ENCODE measurements around the gene FAM117B. TPM values are rescaled to one million over a fixed set of nuclear protein-coding genes. Genes with fewer than 3 reads are reported as not detected.
"Not testable (repeated sequence)": the region's sequence is repeated elsewhere in the genome, so short reads cannot be mapped to it uniquely, and the experiment has no call there.

The FAM117B gene
- polyA plus RNA-seq, 4 donors = 1.4 to 15.0 (median 3.1) TPM

- Histone ChIP-seq H3K27ac (ENCODE audit: low read depth in 1 of 3, low read length in 2 of 3) (no peak overlapping the region), H3K9me3 (ENCODE audit: control insufficient read depth in 2 of 2, insufficient read depth in 1 of 2, low read depth in 1 of 2, low read length in 1 of 2) (no peaks in the 10 kb centered on the region), H3K4me1 (ENCODE audit: control insufficient read depth in 3 of 3, insufficient read depth in 2 of 3, low read depth in 1 of 3, low read length in 2 of 3) (no peaks in the 10 kb centered on the region), H3K27me3 (ENCODE audit: control insufficient read depth in 3 of 3, insufficient read depth in 3 of 3, low read length in 3 of 3) (no peaks in the 10 kb centered on the region), H3K36me3 (ENCODE audit: control insufficient read depth in 3 of 3, insufficient read depth in 2 of 3, low read depth in 1 of 3, low read length in 3 of 3) (peaks cover 0 to 19% (median 0%) of the 10 kb centered on the region in 3 donors), H3K4me3 (ENCODE audit: low read depth in 1 of 3, low read length in 3 of 3) (no peak overlapping the region)
- 85 to 95% (median 92%) methylated on average over 4 of the region's 4 CpGs for WGBS, 3 donors
- DNase-seq = no peak
- no peak for FAIRE-seq
Observed at GRCh38 chr2:202693503-202693902, 58.7 kb downstream of the FAM117B start.

GRCh38 chr2:202695166-202695565, 60.4 kb downstream of the FAM117B start:
- WGBS, 3 donors = 87 to 93% (median 88%) methylated on average over 9 of the region's 9 CpGs
- Histone ChIP-seq H3K9me3 (ENCODE audit: control insufficient read depth in 2 of 2, insufficient read depth in 1 of 2, low read depth in 1 of 2, low read length in 1 of 2) (no peaks in the 10 kb centered on the region), H3K27ac (ENCODE audit: low read depth in 1 of 3, low read length in 2 of 3) (no peak overlapping the region), H3K27me3 (ENCODE audit: control insufficient read depth in 3 of 3, insufficient read depth in 3 of 3, low read length in 3 of 3) (no peaks in the 10 kb centered on the region), H3K4me1 (ENCODE audit: control insufficient read depth in 3 of 3, insufficient read depth in 2 of 3, low read depth in 1 of 3, low read length in 2 of 3) (no peaks in the 10 kb centered on the region), H3K4me3 (ENCODE audit: low read depth in 1 of 3, low read length in 3 of 3) (no peak overlapping the region), H3K36me3 (ENCODE audit: control insufficient read depth in 3 of 3, insufficient read depth in 2 of 3, low read depth in 1 of 3, low read length in 3 of 3) (peaks cover 0 to 17% (median 0%) of the 10 kb centered on the region in 3 donors)
- FAIRE-seq = no peak
- no peak for DNase-seq

- Histone ChIP-seq H3K9me3 (ENCODE audit: control insufficient read depth in 2 of 2, insufficient read depth in 1 of 2, low read depth in 1 of 2, low read length in 1 of 2) (peaks cover 0 to 4% of the 10 kb centered on the region in 2 donors), H3K27ac (ENCODE audit: low read depth in 1 of 3, low read length in 2 of 3) (no peak overlapping the region), H3K4me3 (ENCODE audit: low read depth in 1 of 3, low read length in 3 of 3) (no peak overlapping the region), H3K36me3 (ENCODE audit: control insufficient read depth in 3 of 3, insufficient read depth in 2 of 3, low read depth in 1 of 3, low read length in 3 of 3) (peaks cover 0 to 17% (median 0%) of the 10 kb centered on the region in 3 donors), H3K27me3 (ENCODE audit: control insufficient read depth in 3 of 3, insufficient read depth in 3 of 3, low read length in 3 of 3) (no peaks in the 10 kb centered on the region), H3K4me1 (ENCODE audit: control insufficient read depth in 3 of 3, insufficient read depth in 2 of 3, low read depth in 1 of 3, low read length in 2 of 3) (no peaks in the 10 kb centered on the region)
- 82 to 89% (median 83%) methylated on average over 4 of the region's 4 CpGs for WGBS, 3 donors
- DNase-seq (no peak), FAIRE-seq (no peak)
Observed at GRCh38 chr2:202700075-202700901, 65.5 kb downstream of the FAM117B start.

- Histone ChIP-seq H3K27ac (ENCODE audit: low read depth in 1 of 3, low read length in 2 of 3) (no peak overlapping the region), H3K27me3 (ENCODE audit: control insufficient read depth in 3 of 3, insufficient read depth in 3 of 3, low read length in 3 of 3) (no peaks in the 10 kb centered on the region), H3K4me1 (ENCODE audit: control insufficient read depth in 3 of 3, insufficient read depth in 2 of 3, low read depth in 1 of 3, low read length in 2 of 3) (no peaks in the 10 kb centered on the region), H3K4me3 (ENCODE audit: low read depth in 1 of 3, low read length in 3 of 3) (no peak overlapping the region), H3K36me3 (ENCODE audit: control insufficient read depth in 3 of 3, insufficient read depth in 2 of 3, low read depth in 1 of 3, low read length in 3 of 3) (no peaks in the 10 kb centered on the region), H3K9me3 (ENCODE audit: control insufficient read depth in 2 of 2, insufficient read depth in 1 of 2, low read depth in 1 of 2, low read length in 1 of 2) (peaks cover 0 to 4% of the 10 kb centered on the region in 2 donors)
- 36 to 61% (median 52%) methylated on average over 1 of the region's 1 CpG for WGBS, 3 donors
- DNase-seq (no peak), FAIRE-seq (no peak)
Observed at GRCh38 chr2:202703091-202703490, 68.3 kb downstream of the FAM117B start.

- no peak overlapping the region for H3K4me3 ChIP-seq (ENCODE audit: low read depth in 1 of 3, low read length in 3 of 3)
Observed at GRCh38 chr2:202704248-202704647, 69.5 kb downstream of the FAM117B start.

GRCh38 chr2:202705446-202706020, 70.8 kb downstream of the FAM117B start:
- WGBS, 3 donors = 52 to 61% (median 58%) methylated on average over 4 of the region's 4 CpGs
- Histone ChIP-seq H3K4me3 (ENCODE audit: low read depth in 1 of 3, low read length in 3 of 3) (no peak overlapping the region), H3K36me3 (ENCODE audit: control insufficient read depth in 3 of 3, insufficient read depth in 2 of 3, low read depth in 1 of 3, low read length in 3 of 3) (peaks cover 0 to 3% (median 0%) of the 10 kb centered on the region in 3 donors), H3K4me1 (ENCODE audit: control insufficient read depth in 3 of 3, insufficient read depth in 2 of 3, low read depth in 1 of 3, low read length in 2 of 3) (no peaks in the 10 kb centered on the region), H3K27ac (ENCODE audit: low read depth in 1 of 3, low read length in 2 of 3) (no peak overlapping the region), H3K9me3 (ENCODE audit: control insufficient read depth in 2 of 2, insufficient read depth in 1 of 2, low read depth in 1 of 2, low read length in 1 of 2) (peaks cover 0 to 4% of the 10 kb centered on the region in 2 donors), H3K27me3 (ENCODE audit: control insufficient read depth in 3 of 3, insufficient read depth in 3 of 3, low read length in 3 of 3) (no peaks in the 10 kb centered on the region)
- DNase-seq (no peak), FAIRE-seq (no peak)

More at GRCh38 chr2:202704248-202704647, 69.5 kb downstream of the FAM117B start:
- Histone ChIP-seq H3K9me3 (ENCODE audit: control insufficient read depth in 2 of 2, insufficient read depth in 1 of 2, low read depth in 1 of 2, low read length in 1 of 2) (peaks cover 0 to 4% of the 10 kb centered on the region in 2 donors), H3K36me3 (ENCODE audit: control insufficient read depth in 3 of 3, insufficient read depth in 2 of 3, low read depth in 1 of 3, low read length in 3 of 3) (peaks cover 0 to 3% (median 0%) of the 10 kb centered on the region in 3 donors), H3K4me1 (ENCODE audit: control insufficient read depth in 3 of 3, insufficient read depth in 2 of 3, low read depth in 1 of 3, low read length in 2 of 3) (no peaks in the 10 kb centered on the region), H3K27ac (ENCODE audit: low read depth in 1 of 3, low read length in 2 of 3) (no peak overlapping the region), H3K27me3 (ENCODE audit: control insufficient read depth in 3 of 3, insufficient read depth in 3 of 3, low read length in 3 of 3) (no peaks in the 10 kb centered on the region)
- FAIRE-seq (no peak), DNase-seq (no peak)

GRCh38 chr2:202714971-202715935, 80.5 kb downstream of the FAM117B start:
- H3K9me3 ChIP-seq (ENCODE audit: control insufficient read depth in 2 of 2, insufficient read depth in 1 of 2, low read depth in 1 of 2, low read length in 1 of 2) = peaks cover 0 to 19% of the 10 kb centered on the region in 2 donors
- H3K27me3 ChIP-seq (ENCODE audit: control insufficient read depth in 3 of 3, insufficient read depth in 3 of 3, low read length in 3 of 3); FAIRE-seq; H3K27ac ChIP-seq (ENCODE audit: low read depth in 1 of 3, low read length in 2 of 3); H3K4me1 ChIP-seq (ENCODE audit: control insufficient read depth in 3 of 3, insufficient read depth in 2 of 3, low read depth in 1 of 3, low read length in 2 of 3); H3K36me3 ChIP-seq (ENCODE audit: control insufficient read depth in 3 of 3, insufficient read depth in 2 of 3, low read depth in 1 of 3, low read length in 3 of 3); H3K4me3 ChIP-seq (ENCODE audit: low read depth in 1 of 3, low read length in 3 of 3); DNase-seq: not testable (repeated sequence)
- WGBS, 3 donors = 96 to 98% (median 97%) methylated on average over 27 to 63 of the region's 64 CpGs

- Histone ChIP-seq H3K9me3 (ENCODE audit: control insufficient read depth in 2 of 2, insufficient read depth in 1 of 2, low read depth in 1 of 2, low read length in 1 of 2) (peaks cover 0 to 19% of the 10 kb centered on the region in 2 donors), H3K36me3 (ENCODE audit: control insufficient read depth in 3 of 3, insufficient read depth in 2 of 3, low read depth in 1 of 3, low read length in 3 of 3) (peaks cover 0 to 8% (median 0%) of the 10 kb centered on the region in 3 donors), H3K4me3 (ENCODE audit: low read depth in 1 of 3, low read length in 3 of 3) (no peak overlapping the region), H3K27me3 (ENCODE audit: control insufficient read depth in 3 of 3, insufficient read depth in 3 of 3, low read length in 3 of 3) (no peaks in the 10 kb centered on the region), H3K27ac (ENCODE audit: low read depth in 1 of 3, low read length in 2 of 3) (no peak overlapping the region), H3K4me1 (ENCODE audit: control insufficient read depth in 3 of 3, insufficient read depth in 2 of 3, low read depth in 1 of 3, low read length in 2 of 3) (no peaks in the 10 kb centered on the region)
- FAIRE-seq = no peak
- DNase-seq = no peak
- 93 to 100% (median 98%) methylated on average over 5 of the region's 5 CpGs for WGBS, 3 donors
Observed at GRCh38 chr2:202716114-202716718, 81.4 kb downstream of the FAM117B start.

Measured in small intestine (tissue), 7 donors.